H9 (cell line): ENCODE measurements around the gene APBB2. TPM values are rescaled to one million over a fixed set of nuclear protein-coding genes. Genes with fewer than 3 reads are reported as not detected.

Source experiments
- DNase-seq: peaks from one replicate; pipeline ENCODE4 v3.0.0-alpha.2; 2017
- H2AFZ ChIP-seq: one replicate; pipeline ENCODE4 v1.6.1; 2013; ENCODE audit warnings: mild to moderate bottlenecking, low read length, control low read depth, moderate library complexity
- H2AK5ac ChIP-seq: 2 replicates; pipeline ENCODE4 v1.6.1; 2013; ENCODE audit warnings: low read length, control low read depth, mixed read lengths; ENCODE audit not compliant: insufficient read length
- H2BK120ac ChIP-seq: one replicate; pipeline ENCODE4 v1.6.1; 2013; ENCODE audit warnings: low read depth, mild to moderate bottlenecking, low read length, control low read depth, inconsistent platforms; ENCODE audit not compliant: poor library complexity, severe bottlenecking
- H2BK12ac ChIP-seq: 2 replicates; pipeline ENCODE4 v1.6.1; 2013; ENCODE audit warnings: low read length, control low read depth, mixed read lengths, low read depth; ENCODE audit not compliant: insufficient read length
- H2BK15ac ChIP-seq: 2 replicates; pipeline ENCODE4 v1.6.1; 2013; ENCODE audit warnings: low read depth, low read length, control low read depth
- H2BK20ac ChIP-seq: one replicate; pipeline ENCODE4 v1.6.1; 2013; ENCODE audit warnings: low read depth, mild to moderate bottlenecking, low read length, control low read depth, inconsistent platforms; ENCODE audit not compliant: poor library complexity, severe bottlenecking
- H2BK5ac ChIP-seq: 2 replicates; pipeline ENCODE4 v1.6.1; 2013; ENCODE audit warnings: low read length, control low read depth, mixed read lengths; ENCODE audit not compliant: insufficient read length
- H3K14ac ChIP-seq: 2 replicates; pipeline ENCODE4 v1.6.1; 2013; ENCODE audit warnings: low read length, control low read depth; ENCODE audit not compliant: insufficient read depth
- H3K18ac ChIP-seq: 2 replicates; pipeline ENCODE4 v1.6.1; 2013; ENCODE audit warnings: low read depth, mild to moderate bottlenecking, mixed read lengths, low read length, control low read depth; ENCODE audit not compliant: insufficient read length
- H3K23ac ChIP-seq: 2 replicates; pipeline ENCODE4 v1.6.1; 2013; ENCODE audit warnings: low read length, control low read depth, mixed read lengths, low read depth; ENCODE audit not compliant: insufficient read length
- H3K23me2 ChIP-seq: 2 replicates; pipeline ENCODE4 v1.6.1; 2013; ENCODE audit warnings: low read depth, mild to moderate bottlenecking, mixed read lengths, low read length, control low read depth; ENCODE audit not compliant: insufficient read length, poor library complexity, severe bottlenecking
- H3K27ac ChIP-seq: 2 replicates; pipeline ENCODE4 v1.5.1; 2013; ENCODE audit warnings: low read length, control low read depth, mixed read lengths, low read depth; ENCODE audit not compliant: insufficient read length
- H3K27me3 ChIP-seq: 2 replicates; pipeline ENCODE4 v1.6.1; 2013; ENCODE audit warnings: low read length, control low read depth, inconsistent platforms; ENCODE audit not compliant: insufficient read depth
- H3K4ac ChIP-seq: 2 replicates; pipeline ENCODE4 v1.6.1; 2013; ENCODE audit warnings: low read depth, mild to moderate bottlenecking, control low read depth, inconsistent platforms, low read length, moderate library complexity
- H3K4me1 ChIP-seq: 2 replicates; pipeline ENCODE4 v1.6.1; 2013; ENCODE audit warnings: low read length, control low read depth, inconsistent platforms; ENCODE audit not compliant: insufficient read depth
- H3K4me2 ChIP-seq: 2 replicates; pipeline ENCODE4 v1.6.1; 2013; ENCODE audit warnings: low read length, control low read depth, mixed read lengths; ENCODE audit not compliant: insufficient read length, insufficient read depth
- H3K56ac ChIP-seq: 2 replicates; pipeline ENCODE4 v1.6.1; 2013; ENCODE audit warnings: low read depth, mild to moderate bottlenecking, mixed read lengths, low read length, control low read depth; ENCODE audit not compliant: insufficient read length
- H3K79me1 ChIP-seq: 2 replicates; pipeline ENCODE4 v1.6.1; 2013; ENCODE audit warnings: low read depth, mild to moderate bottlenecking, moderate library complexity, low read length, control low read depth, inconsistent platforms; ENCODE audit not compliant: insufficient read depth, poor library complexity, severe bottlenecking
- H3K79me2 ChIP-seq: 2 replicates; pipeline ENCODE4 v1.6.1; 2013; ENCODE audit warnings: low read length, control low read depth, inconsistent platforms; ENCODE audit not compliant: insufficient read depth
- H3K9ac ChIP-seq: 2 replicates; pipeline ENCODE4 v1.6.1; 2013; ENCODE audit warnings: low read length, control low read depth, mixed read lengths; ENCODE audit not compliant: insufficient read length; ENCODE audit errors: extremely low read depth
- H3K9me3 ChIP-seq: one replicate; pipeline ENCODE4 v1.6.1; 2013; ENCODE audit warnings: low read depth, low read length, inconsistent platforms; ENCODE audit not compliant: control insufficient read depth
- H3T11ph ChIP-seq: one replicate; pipeline ENCODE4 v1.6.1; 2013; ENCODE audit warnings: mild to moderate bottlenecking, low read length, control low read depth, inconsistent platforms
- H4K20me1 ChIP-seq: one replicate; pipeline ENCODE4 v1.6.1; 2013; ENCODE audit not compliant: control insufficient read depth, insufficient read length, insufficient read depth
- H4K5ac ChIP-seq: 2 replicates; pipeline ENCODE4 v1.6.1; 2013; ENCODE audit warnings: low read depth, mild to moderate bottlenecking, mixed read lengths, low read length, control low read depth; ENCODE audit not compliant: insufficient read length
- H4K8ac ChIP-seq: replicated peaks from 2 replicates; pipeline ENCODE4 v1.6.1; 2013; ENCODE audit warnings: low read length, control low read depth, mixed read lengths, low read depth; ENCODE audit not compliant: insufficient read length
- H4K91ac ChIP-seq: 2 replicates; pipeline ENCODE4 v1.6.1; 2013; ENCODE audit warnings: low read depth, mild to moderate bottlenecking, moderate library complexity, mixed read lengths, low read length, control low read depth; ENCODE audit not compliant: insufficient read length
- H3K27ac Mint-ChIP-seq, 3 experiments: 2 replicates in 2 of 3; 3 replicates in 1 of 3; pipeline ENCODE4 v1.8.0; 2020 to 2021; ENCODE audit warnings: mixed read lengths in 3 of 3, mild to moderate bottlenecking in 1 of 3, moderate library complexity in 1 of 3
- H3K27me3 Mint-ChIP-seq: 2 replicates; pipeline ENCODE4 v1.8.0; 2021; ENCODE audit warnings: low read depth, mild to moderate bottlenecking, moderate library complexity, mixed read lengths
- H3K36me3 Mint-ChIP-seq, 3 experiments: 2 replicates in 2 of 3; 3 replicates in 1 of 3; pipeline ENCODE4 v1.8.0; 2020 to 2021; ENCODE audit warnings: low read depth in 3 of 3, mixed read lengths in 3 of 3; ENCODE audit not compliant: insufficient read depth in 1 of 3
- H3K4me1 Mint-ChIP-seq, 2 experiments: 2 replicates each; pipeline ENCODE4 v1.8.0; 2020; ENCODE audit warnings: mixed read lengths in 2 of 2
- H3K4me3 Mint-ChIP-seq, 2 experiments: 2 replicates in 1 of 2; 3 replicates in 1 of 2; pipeline ENCODE4 v1.8.0; 2020 to 2021; ENCODE audit warnings: mild to moderate bottlenecking in 2 of 2, mixed read lengths in 2 of 2, moderate library complexity in 1 of 2
- H3K9me3 Mint-ChIP-seq, 2 experiments: 2 replicates in 1 of 2; 3 replicates in 1 of 2; pipeline ENCODE4 v1.8.0; 2020; ENCODE audit warnings: mild to moderate bottlenecking in 2 of 2, mixed read lengths in 2 of 2, moderate library complexity in 1 of 2
- WGBS: extraction: QIAGEN DNeasy Blood & Tissue Kit; methylation state at CpG from one replicate; pipeline ENCODE4 v1.1.7; 2013; ENCODE audit warnings: missing lambda C conversion rate, low lambda C conversion rate, mixed read lengths; ENCODE audit not compliant: insufficient read length; ENCODE audit errors: extremely low coverage; 5-methylcytosine and 5-hydroxymethylcytosine counted together
- total RNA-seq: library from RNA; stranded (reverse); gene quantifications from 2 replicates; pipeline ENCODE4 v1.2.1, GENCODE V29; 2021
- TF ChIP-seq, protein P1 (sequence below): fragments of 200-600 bp; sonication (generic); conservative IDR thresholded peaks from 3 replicates; pipeline ENCODE4 v1.8.0; 2021; ENCODE audit warnings: antibody characterized with exemption, mild to moderate bottlenecking

Gene APBB2
- total RNA-seq, 1 experiment from 2014 or later, result 39.6 TPM

DNA sequence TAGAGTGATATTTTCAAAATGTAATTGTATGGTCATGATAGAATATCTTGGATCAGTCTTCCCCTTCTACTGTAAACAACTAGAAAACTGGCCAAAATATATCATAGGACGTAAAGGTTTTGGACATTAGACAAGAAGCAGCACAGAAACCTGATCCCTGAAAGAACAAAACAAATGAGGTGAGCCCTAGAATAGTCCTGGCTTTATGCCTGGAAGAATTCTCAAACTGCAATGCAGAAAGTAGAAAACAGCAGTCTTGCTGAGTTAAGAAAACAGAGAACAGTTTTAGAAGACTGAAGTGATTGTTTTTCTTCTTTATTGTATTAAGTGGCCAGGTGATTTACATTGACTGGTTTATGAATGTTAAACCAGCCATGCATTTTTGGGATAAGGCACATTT is 445.1 kb downstream of the APBB2 start:
- Histone ChIP-seq H2BK12ac (no peak overlapping the region), H2BK20ac (no peak overlapping the region), H2BK5ac (no peak overlapping the region), H3K4me1 (no peaks in the 10 kb centered on the region), H3K27ac (no peak overlapping the region), H3K79me2 (no peaks in the 10 kb centered on the region), H2BK120ac (no peak overlapping the region), H3K14ac (no peak overlapping the region), H4K91ac (no peak overlapping the region), H3K27me3 (no peaks in the 10 kb centered on the region), H3K9me3 (no peaks in the 10 kb centered on the region), H2BK15ac (no peak overlapping the region), H3K4ac (no peak overlapping the region), H3K9ac (no peak overlapping the region), H4K8ac (no peak overlapping the region), H3K23ac (no peak overlapping the region), H3K4me2 (no peak overlapping the region), H3K23me2 (no peaks in the 10 kb centered on the region), H4K5ac (no peak overlapping the region), H3K56ac (no peak overlapping the region), H2AFZ (no peak overlapping the region), H3K18ac (no peak overlapping the region), H3K79me1 (no peaks in the 10 kb centered on the region), H4K20me1 (no peaks in the 10 kb centered on the region), H3T11ph (no peak overlapping the region), H2AK5ac (no peak overlapping the region)
- Mint-ChIP-seq H3K9me3 (no peaks in the 10 kb centered on the region), H3K4me1 (peaks cover 3% of the 10 kb centered on the region in 2 experiments; a peak in 1 of 4 replicates), H3K36me3 (peaks cover 5 to 31% (median 17%) of the 10 kb centered on the region in 3 experiments; a peak in 6 of 7 replicates), H3K4me3 (no peak overlapping the region), H3K27me3 (no peaks in the 10 kb centered on the region), H3K27ac (no peak overlapping the region)
- WGBS, result no CpG with 5 or more reads among the region's 1 CpG
- no peak for DNase-seq
- TF ChIP-seq, protein P1, sequence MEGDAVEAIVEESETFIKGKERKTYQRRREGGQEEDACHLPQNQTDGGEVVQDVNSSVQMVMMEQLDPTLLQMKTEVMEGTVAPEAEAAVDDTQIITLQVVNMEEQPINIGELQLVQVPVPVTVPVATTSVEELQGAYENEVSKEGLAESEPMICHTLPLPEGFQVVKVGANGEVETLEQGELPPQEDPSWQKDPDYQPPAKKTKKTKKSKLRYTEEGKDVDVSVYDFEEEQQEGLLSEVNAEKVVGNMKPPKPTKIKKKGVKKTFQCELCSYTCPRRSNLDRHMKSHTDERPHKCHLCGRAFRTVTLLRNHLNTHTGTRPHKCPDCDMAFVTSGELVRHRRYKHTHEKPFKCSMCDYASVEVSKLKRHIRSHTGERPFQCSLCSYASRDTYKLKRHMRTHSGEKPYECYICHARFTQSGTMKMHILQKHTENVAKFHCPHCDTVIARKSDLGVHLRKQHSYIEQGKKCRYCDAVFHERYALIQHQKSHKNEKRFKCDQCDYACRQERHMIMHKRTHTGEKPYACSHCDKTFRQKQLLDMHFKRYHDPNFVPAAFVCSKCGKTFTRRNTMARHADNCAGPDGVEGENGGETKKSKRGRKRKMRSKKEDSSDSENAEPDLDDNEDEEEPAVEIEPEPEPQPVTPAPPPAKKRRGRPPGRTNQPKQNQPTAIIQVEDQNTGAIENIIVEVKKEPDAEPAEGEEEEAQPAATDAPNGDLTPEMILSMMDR, result no peak
